Measurements from ENCODE around the gene H6PD.

Gene H6PD

GRCh38 chr1:9263984-9264872 lies 29.7 kb downstream of the H6PD start:
- Histone ChIP-seq H4K20me1 (ENCODE audit: low read depth, low read length) (no peaks in the 10 kb centered on the region), H3K79me2 (ENCODE audit: insufficient read depth, low read length) (no peaks in the 10 kb centered on the region), H3K9ac (ENCODE audit: low read length) (no peak overlapping the region), H3F3A (ENCODE audit: insufficient read depth) (no peaks in the 10 kb centered on the region), H3K27me3 (ENCODE audit: low read length) (no peaks in the 10 kb centered on the region), H3K9me2 (replicated peaks; ENCODE audit: insufficient read depth, low read length) (no peaks in the 10 kb centered on the region), H3K4me3 (ENCODE audit: insufficient read depth, low read length, poor library complexity, severe bottlenecking) (no peak overlapping the region), H2AFZ (ENCODE audit: low read depth, low read length, severe bottlenecking) (no peak overlapping the region), H3K9me3 (ENCODE audit: insufficient read depth, low read length) (peaks cover 12% of the 10 kb centered on the region), H3K4me2 (ENCODE audit: low read depth, low read length, poor library complexity, severe bottlenecking) (no peak overlapping the region), H3K36me3 (ENCODE audit: low read length) (no peaks in the 10 kb centered on the region), H3K27ac (ENCODE audit: low read depth, low read length) (no peak overlapping the region)
- TF ChIP-seq EZH2phosphoT487 (conservative IDR thresholded peaks at IDR 0.05; ENCODE audit: low read length) (no peak), CTCF (IDR thresholded peaks at IDR 0.05; ENCODE audit: insufficient read depth, low read length, poor library complexity, severe bottlenecking) (no peak)

GRCh38 chr1:9265037-9265436 lies 30.5 kb downstream of the H6PD start:
- no peaks in the 10 kb centered on the region for H4K20me1 ChIP-seq (ENCODE audit: low read depth, low read length)
- no peaks in the 10 kb centered on the region for H3K36me3 ChIP-seq (ENCODE audit: low read length)
- no peak overlapping the region for H3K9ac ChIP-seq (ENCODE audit: low read length)
- H3K79me2 ChIP-seq (ENCODE audit: insufficient read depth, low read length), result no peaks in the 10 kb centered on the region
- no peak overlapping the region for H3K27ac ChIP-seq (ENCODE audit: low read depth, low read length)
- H2AFZ ChIP-seq (ENCODE audit: low read depth, low read length, severe bottlenecking), result no peak overlapping the region
- H3F3A ChIP-seq (ENCODE audit: insufficient read depth), result no peaks in the 10 kb centered on the region
- H3K9me2 ChIP-seq (replicated peaks; ENCODE audit: insufficient read depth, low read length), result no peaks in the 10 kb centered on the region
- peaks cover 4% of the 10 kb centered on the region; the same call in 1 of the 2 replicates for H3K9me3 ChIP-seq (ENCODE audit: insufficient read depth, low read length)
- H3K4me3 ChIP-seq (ENCODE audit: insufficient read depth, low read length, poor library complexity, severe bottlenecking), result no peak overlapping the region
- no peaks in the 10 kb centered on the region for H3K27me3 ChIP-seq (ENCODE audit: low read length)
- H3K4me2 ChIP-seq (ENCODE audit: low read depth, low read length, poor library complexity, severe bottlenecking), result no peak overlapping the region
- no peak for TF ChIP-seq EZH2phosphoT487 (conservative IDR thresholded peaks at IDR 0.05; ENCODE audit: low read length)
- TF ChIP-seq CTCF (IDR thresholded peaks at IDR 0.05; ENCODE audit: insufficient read depth, low read length, poor library complexity, severe bottlenecking), result no peak

GRCh38 chr1:9265968-9266367 lies 31.4 kb downstream of the H6PD start:
- Histone ChIP-seq H3K9ac (ENCODE audit: low read length) (no peak overlapping the region), H4K20me1 (ENCODE audit: low read depth, low read length) (no peaks in the 10 kb centered on the region)
- TF ChIP-seq EZH2phosphoT487 (conservative IDR thresholded peaks at IDR 0.05; ENCODE audit: low read length) (no peak), CTCF (IDR thresholded peaks at IDR 0.05; ENCODE audit: insufficient read depth, low read length, poor library complexity, severe bottlenecking) (no peak)

More at GRCh38 chr1:9265968-9266367, 31.4 kb downstream of the H6PD start:
- Histone ChIP-seq H2AFZ (ENCODE audit: low read depth, low read length, severe bottlenecking) (no peak overlapping the region), H3F3A (ENCODE audit: insufficient read depth) (no peaks in the 10 kb centered on the region), H3K27me3 (ENCODE audit: low read length) (no peaks in the 10 kb centered on the region), H3K27ac (ENCODE audit: low read depth, low read length) (no peak overlapping the region), H3K4me2 (ENCODE audit: low read depth, low read length, poor library complexity, severe bottlenecking) (no peak overlapping the region), H3K9me2 (replicated peaks; ENCODE audit: insufficient read depth, low read length) (no peaks in the 10 kb centered on the region), H3K79me2 (ENCODE audit: insufficient read depth, low read length) (no peaks in the 10 kb centered on the region), H3K9me3 (ENCODE audit: insufficient read depth, low read length) (no peaks in the 10 kb centered on the region), H3K36me3 (ENCODE audit: low read length) (no peaks in the 10 kb centered on the region), H3K4me3 (ENCODE audit: insufficient read depth, low read length, poor library complexity, severe bottlenecking) (no peak overlapping the region)
